Brain microvascular endothelial cell (primary cell): ENCODE measurements around the gene GLIPR2.
A peak's percentile ranks its signal among the peaks of the same experiment; 100 is the strongest.

Experiments
- DNase-seq: peaks from one replicate; pipeline ENCODE4 v3.0.0-alpha.2; 2020
- H3K27ac ChIP-seq: fragments of 250-450 bp; sonication (Bioruptor Pico); 2 replicates; pipeline ENCODE4 v1.5.1; 2020; ENCODE audit warnings: mild to moderate bottlenecking, moderate library complexity
- H3K27me3 ChIP-seq: fragments of 250-450 bp; sonication (Bioruptor Pico); replicated peaks from 2 replicates; pipeline ENCODE4 v1.5.1; 2020; ENCODE audit warnings: mild to moderate bottlenecking
- H3K36me3 ChIP-seq: fragments of 250-450 bp; sonication (Bioruptor Pico); replicated peaks from 2 replicates; pipeline ENCODE4 v1.5.1; 2020; ENCODE audit warnings: mild to moderate bottlenecking
- H3K4me3 ChIP-seq: 2 replicates; pipeline ENCODE4 v1.5.1; 2011; ENCODE audit warnings: low read depth, mild to moderate bottlenecking, control low read depth, low read length, moderate library complexity
- CTCF ChIP-seq: IDR thresholded peaks from 2 replicates; pipeline ENCODE4 v1.5.1; 2011; ENCODE audit warnings: low read depth, mild to moderate bottlenecking, moderate library complexity, low read length, control low read depth, inconsistent platforms; ENCODE audit errors: missing control alignments
- in situ Hi-C: cut with HindIII; loops from 2 replicates; pipeline ENCODE4 v1.10.0; 2017; ENCODE audit warnings: low sequenced_read_pairs, low pct_ligation_motif_present

GLIPR2 gene

DNA sequence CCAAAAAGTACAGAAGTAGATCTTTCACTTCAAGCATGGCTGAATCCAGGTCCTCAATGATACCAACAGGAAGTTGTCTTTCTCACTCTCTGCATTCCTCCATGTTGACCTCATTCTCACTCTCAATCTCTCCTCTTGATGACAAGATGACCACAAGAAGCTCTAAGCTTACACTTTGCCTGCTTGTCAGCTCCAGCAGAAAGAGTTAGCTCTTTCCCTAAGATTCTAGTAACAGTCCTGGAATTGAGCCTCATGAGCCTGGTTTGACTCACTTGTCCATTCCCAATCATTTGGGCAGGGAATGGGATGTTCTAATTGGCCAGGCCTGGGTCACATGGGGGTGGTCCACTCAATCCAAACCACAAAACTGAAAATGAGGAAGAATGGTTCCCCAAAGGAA lies 50.9 kb downstream of the GLIPR2 start:
- DNase-seq, result peak; percentile 73
- peak overlapping the region; percentile 11 for H3K27ac ChIP-seq
- in situ Hi-C loops, result no loop called here
- H3K4me3 ChIP-seq, result no peak overlapping the region
- no peaks in the 10 kb centered on the region for H3K27me3 ChIP-seq
- H3K36me3 ChIP-seq, result no peaks in the 10 kb centered on the region
- TF ChIP-seq CTCF, result no peak

- TF ChIP-seq CTCF, result no peak
- H3K27ac ChIP-seq, result no peak overlapping the region
- no peak overlapping the region for H3K4me3 ChIP-seq
- H3K36me3 ChIP-seq, result no peaks in the 10 kb centered on the region
- no peak for DNase-seq
- in situ Hi-C loops, result no loop called here
- H3K27me3 ChIP-seq, result no peaks in the 10 kb centered on the region
These were observed 51.7 kb downstream of the GLIPR2 start for GRCh38 chr9:36188212-36188611.

DNA sequence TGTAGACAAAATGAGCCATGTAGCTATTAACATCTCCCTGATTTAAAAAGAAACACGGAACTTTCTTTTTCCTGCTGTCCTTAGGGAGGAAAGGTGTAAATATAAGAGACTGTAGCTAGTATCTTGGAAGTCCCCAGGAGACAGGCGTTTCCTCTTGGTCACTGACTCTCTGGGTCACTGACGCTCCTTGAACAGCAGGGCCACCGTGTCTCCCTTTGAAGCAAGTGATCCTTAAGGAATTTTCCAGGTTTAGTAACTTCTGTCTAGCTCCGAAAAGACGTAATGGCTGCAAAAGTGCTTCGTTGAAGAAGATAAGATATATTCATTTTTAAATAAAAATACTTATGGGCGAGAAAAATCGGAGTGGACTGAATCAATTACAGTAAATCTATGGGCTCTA lies 53.4 kb downstream of the GLIPR2 start:
- Histone ChIP-seq H3K27ac (peak overlapping the region; percentile 92), H3K27me3 (no peaks in the 10 kb centered on the region), H3K4me3 (peak overlapping the region; percentile 91), H3K36me3 (peaks cover 5% of the 10 kb centered on the region)
- DNase-seq, result no peak
- in situ Hi-C loops, result no loop called here
- no peak for TF ChIP-seq CTCF

DNA sequence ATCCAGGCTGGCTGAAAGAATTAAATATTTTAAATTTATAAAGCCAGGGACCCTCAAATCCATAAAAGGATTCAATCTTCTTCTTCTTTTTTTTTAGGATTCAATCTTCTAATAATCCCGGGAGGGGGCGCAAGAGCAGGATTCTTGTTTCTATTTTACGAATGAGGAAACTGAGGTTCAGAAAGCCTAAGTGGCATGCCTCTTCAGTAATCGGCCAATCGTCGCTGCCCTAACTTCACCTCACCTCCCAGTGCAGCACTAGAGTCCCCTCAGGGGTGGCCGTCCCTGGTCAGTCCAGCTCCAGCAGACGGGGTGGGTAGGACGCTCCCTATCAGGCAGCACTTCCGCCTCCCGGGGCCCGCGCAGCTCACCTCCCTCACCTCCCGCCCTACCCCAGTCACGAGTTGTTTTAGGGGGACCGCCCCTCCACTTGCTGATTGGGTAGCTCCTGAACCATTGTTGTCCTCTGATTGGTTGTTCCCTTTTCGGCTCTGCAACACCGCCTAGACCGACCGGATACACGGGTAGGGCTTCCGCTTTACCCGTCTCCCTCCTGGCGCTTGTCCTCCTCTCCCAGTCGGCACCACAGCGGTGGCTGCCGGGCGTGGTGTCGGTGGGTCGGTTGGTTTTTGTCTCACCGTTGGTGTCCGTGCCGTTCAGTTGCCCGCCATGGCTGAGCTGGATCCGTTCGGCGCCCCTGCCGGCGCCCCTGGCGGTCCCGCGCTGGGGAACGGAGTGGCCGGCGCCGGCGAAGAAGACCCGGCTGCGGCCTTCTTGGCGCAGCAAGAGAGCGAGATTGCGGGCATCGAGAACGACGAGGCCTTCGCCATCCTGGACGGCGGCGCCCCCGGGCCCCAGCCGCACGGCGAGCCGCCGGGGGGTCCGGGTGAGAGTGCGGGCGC lies 54.1 kb downstream of the GLIPR2 start, which contains the start of gene CLTA:
Gene CLTA, plus strand, starts transcription at position 534 of the 902 bp plus-strand sequence. Its CDS starts 136 bp downstream, at position 670.
- in situ Hi-C loops, result no loop called here
- Histone ChIP-seq H3K36me3 (peaks cover 5% of the 10 kb centered on the region), H3K27ac (peak within 1 kb of the TSS; percentile 92), H3K27me3 (no peaks in the 10 kb centered on the region), H3K4me3 (peak within 1 kb of the TSS; percentile 91)
- peak; percentile 65 for TF ChIP-seq CTCF
- DNase-seq, result peak; percentile 98

GRCh38 chr9:36191290-36191645 lies 54.7 kb downstream of the GLIPR2 start:
- Histone ChIP-seq H3K36me3 (peaks cover 5% of the 10 kb centered on the region), H3K27ac (peak overlapping the region; percentile 92), H3K4me3 (peak overlapping the region; percentile 91), H3K27me3 (no peaks in the 10 kb centered on the region)
- no peak for TF ChIP-seq CTCF
- in situ Hi-C loops, result no loop called here
- DNase-seq, result no peak
